Naive thymus-derived CD4-positive, alpha-beta T cell (primary cell): ENCODE measurements around the gene PTPRT. TPM values are rescaled to one million over a fixed set of nuclear protein-coding genes. Genes with fewer than 3 reads are reported as not detected.

ENCODE experiments used
- ATAC-seq: fragments of 150-1000 bp; cut with Tn5 transposase; 2 replicates; pipeline ENCODE4 v1.10.0; 2021; ENCODE audit warnings: mild to moderate bottlenecking, moderate library complexity
- CTCF ChIA-PET: fragments of 350-600 bp; sonication (Branson Sonifier 250); formaldehyde crosslinking; loops from one replicate; lab custom pipeline; 2021; ENCODE audit warnings: antibody characterized with exemption; lab: Charles Lee
- POLR2A ChIA-PET: fragments of 350-600 bp; sonication (Branson Sonifier 250); formaldehyde crosslinking; loops from one replicate; lab custom pipeline; 2021; ENCODE audit warnings: antibody characterized with exemption, inconsistent platforms; lab: Charles Lee
- DNase-seq, 9 donors: peaks; one replicate each; pipeline versions ENCODE4 v3.0.0 to v3.0.0-alpha.2; 2020 to 2022; ENCODE audit warnings: mixed read lengths in 1 of 9
- H3K27ac ChIP-seq: one replicate; pipeline ENCODE4 v1.7.0; 2013; ENCODE audit warnings: mild to moderate bottlenecking, low read depth, low read length, moderate library complexity
- H3K27me3 ChIP-seq, 2 donors: one replicate each; pipeline ENCODE4 v1.7.0; 2013; ENCODE audit warnings: low read length in 2 of 2, mild to moderate bottlenecking in 2 of 2, moderate library complexity in 2 of 2; ENCODE audit not compliant: control insufficient read depth in 2 of 2, insufficient read depth in 2 of 2
- H3K36me3 ChIP-seq, 3 experiments: 1 replicate in 2 of 3; 2 replicates in 1 of 3; pipeline ENCODE4 v1.7.0; 2013; ENCODE audit warnings: low read length in 3 of 3, mild to moderate bottlenecking in 3 of 3, moderate library complexity in 1 of 3; ENCODE audit not compliant: insufficient read depth in 3 of 3, control insufficient read depth in 2 of 3
- H3K4me1 ChIP-seq, 2 donors: one replicate each; pipeline ENCODE4 v1.7.0; 2013; ENCODE audit warnings: low read length in 2 of 2, mild to moderate bottlenecking in 2 of 2, moderate library complexity in 1 of 2; ENCODE audit not compliant: control insufficient read depth in 2 of 2, insufficient read depth in 2 of 2
- H3K4me3 ChIP-seq: 2 replicates; pipeline ENCODE4 v1.7.0; 2013; ENCODE audit warnings: mild to moderate bottlenecking, low read length
- H3K9me3 ChIP-seq, 3 experiments: 1 replicate in 2 of 3; 2 replicates in 1 of 3; pipeline ENCODE4 v1.7.0; 2013; ENCODE audit warnings: low read length in 3 of 3; ENCODE audit not compliant: control insufficient read depth in 2 of 3
- H3K27ac Mint-ChIP-seq, 9 donors: one replicate each; pipeline ENCODE4 v1.8.0; 2020 to 2022; ENCODE audit warnings: mixed read lengths in 9 of 9, mild to moderate bottlenecking in 8 of 9, moderate library complexity in 5 of 9, inconsistent platforms in 2 of 9
- H3K27me3 Mint-ChIP-seq, 5 donors: one replicate each; pipeline ENCODE4 v1.8.0; 2021 to 2022; ENCODE audit warnings: mixed read lengths in 5 of 5, mild to moderate bottlenecking in 1 of 5
- H3K36me3 Mint-ChIP-seq, 5 donors: one replicate each; pipeline ENCODE4 v1.8.0; 2020 to 2022; ENCODE audit warnings: mixed read lengths in 5 of 5, mild to moderate bottlenecking in 3 of 5, inconsistent platforms in 1 of 5
- H3K4me1 Mint-ChIP-seq, 7 donors: one replicate each; pipeline ENCODE4 v1.8.0; 2020 to 2022; ENCODE audit warnings: mixed read lengths in 7 of 7, mild to moderate bottlenecking in 3 of 7, inconsistent platforms in 1 of 7
- H3K4me3 Mint-ChIP-seq, 10 donors: one replicate each; pipeline ENCODE4 v1.8.0; 2020 to 2022; ENCODE audit warnings: mild to moderate bottlenecking in 10 of 10, mixed read lengths in 10 of 10, moderate library complexity in 6 of 10, inconsistent platforms in 2 of 10
- H3K9me3 Mint-ChIP-seq, 11 donors: one replicate each; pipeline ENCODE4 v1.8.0; 2020 to 2022; ENCODE audit warnings: mixed read lengths in 11 of 11, mild to moderate bottlenecking in 4 of 11, inconsistent platforms in 1 of 11, moderate library complexity in 1 of 11
- intact Hi-C, 2 donors: fragments of 100-400 bp; cut with micrococcal nuclease; formaldehyde crosslinking; loops; one replicate each; pipeline ENCODE4 v1.15.1; 2023
- polyA plus RNA-seq, 2 donors: library from polyadenylated mRNA; unstranded; fragments of 300-500 nt; fragmentation: Illumina TruSeq; gene quantifications; one replicate each; pipeline ENCODE4 v1.2.3, GENCODE V29; 2021
- total RNA-seq, 6 experiments: library from RNA in 5 of 6; stranded (reverse) in 5 of 6; gene quantifications; 1 replicate in 5 of 6; 2 replicates in 1 of 6; pipeline ENCODE4 v1.2.3 and lab custom pipeline; 2021 to 2026

PTPRT gene
- total and polyA plus RNA-seq, 7 experiments from 2014 or later: not detected

DNA sequence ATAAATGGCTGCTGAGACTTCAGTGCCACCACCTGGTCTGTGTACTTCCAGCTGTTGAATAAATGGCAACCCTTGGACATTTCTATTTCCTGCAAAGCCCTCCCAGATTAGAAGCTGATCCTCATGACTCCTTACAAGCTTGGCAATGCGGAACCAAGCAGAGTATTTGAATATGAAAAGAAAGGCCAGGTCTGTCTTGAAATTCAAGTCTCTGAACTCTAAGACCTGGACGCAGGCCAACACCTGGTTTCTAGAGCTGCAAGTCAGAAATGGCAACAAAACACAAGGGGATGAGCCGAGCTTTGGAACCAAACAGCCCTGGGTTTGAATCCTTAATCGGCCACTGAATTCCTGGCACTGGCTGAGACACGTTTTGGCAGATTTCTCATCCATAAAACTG, 353.4 kb downstream of the PTPRT start:
- no peaks in the 10 kb centered on the region for H3K36me3 Mint-ChIP-seq
- POLR2A ChIA-PET: no interaction called here
- intact Hi-C loops: no loop called here

DNA sequence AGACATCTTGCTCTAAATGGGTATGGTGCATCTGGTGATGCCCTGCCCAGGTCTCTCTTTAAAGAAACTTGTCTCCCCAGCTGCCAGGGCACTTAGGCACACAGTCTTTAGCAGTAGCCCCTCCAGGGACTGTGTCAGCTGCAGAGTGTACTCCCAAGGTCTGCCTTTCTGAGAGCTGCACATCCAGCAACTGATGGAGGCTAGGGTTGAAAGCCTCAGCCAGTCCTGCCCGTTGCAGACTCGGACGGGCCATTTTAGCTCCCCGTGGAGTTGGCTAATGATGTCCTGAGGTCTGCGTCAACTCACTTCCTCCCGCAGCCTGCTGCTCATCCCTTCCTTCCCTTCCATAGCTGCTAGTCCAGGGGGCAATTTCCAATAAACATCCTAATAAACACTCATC, 381.8 kb downstream of the PTPRT start:
- Histone ChIP-seq H3K36me3 (no peaks in the 10 kb centered on the region), H3K4me1 (no peaks in the 10 kb centered on the region), H3K4me3 (no peak overlapping the region), H3K27me3 (no peaks in the 10 kb centered on the region), H3K9me3 (no peaks in the 10 kb centered on the region), H3K27ac (no peak overlapping the region)
- Mint-ChIP-seq H3K9me3 (peaks cover 0 to 10% (median 8%) of the 10 kb centered on the region in 11 donors), H3K4me1 (no peaks in the 10 kb centered on the region), H3K27me3 (peaks cover 0 to 8% (median 0%) of the 10 kb centered on the region in 5 donors), H3K27ac (no peak overlapping the region), H3K4me3 (no peak overlapping the region), H3K36me3 (no peaks in the 10 kb centered on the region)
- ChIA-PET CTCF (no interaction called here), POLR2A (no interaction called here)
- intact Hi-C loops: no loop called here
- DNase-seq: no peak
- ATAC-seq: no peak

More for the DNA sequence above, 353.4 kb downstream of the PTPRT start:
- CTCF ChIA-PET: no interaction called here
- Mint-ChIP-seq H3K4me3 (no peak overlapping the region), H3K27me3 (peaks cover 0 to 7% (median 0%) of the 10 kb centered on the region in 5 donors), H3K9me3 (peaks cover 0 to 10% (median 3%) of the 10 kb centered on the region in 11 donors), H3K4me1 (no peaks in the 10 kb centered on the region), H3K27ac (no peak overlapping the region)
- Histone ChIP-seq H3K36me3 (no peaks in the 10 kb centered on the region), H3K4me1 (no peaks in the 10 kb centered on the region), H3K4me3 (no peak overlapping the region), H3K27ac (no peak overlapping the region), H3K27me3 (no peaks in the 10 kb centered on the region), H3K9me3 (no peaks in the 10 kb centered on the region)
- DNase-seq: no peak
- no peak for ATAC-seq

DNA sequence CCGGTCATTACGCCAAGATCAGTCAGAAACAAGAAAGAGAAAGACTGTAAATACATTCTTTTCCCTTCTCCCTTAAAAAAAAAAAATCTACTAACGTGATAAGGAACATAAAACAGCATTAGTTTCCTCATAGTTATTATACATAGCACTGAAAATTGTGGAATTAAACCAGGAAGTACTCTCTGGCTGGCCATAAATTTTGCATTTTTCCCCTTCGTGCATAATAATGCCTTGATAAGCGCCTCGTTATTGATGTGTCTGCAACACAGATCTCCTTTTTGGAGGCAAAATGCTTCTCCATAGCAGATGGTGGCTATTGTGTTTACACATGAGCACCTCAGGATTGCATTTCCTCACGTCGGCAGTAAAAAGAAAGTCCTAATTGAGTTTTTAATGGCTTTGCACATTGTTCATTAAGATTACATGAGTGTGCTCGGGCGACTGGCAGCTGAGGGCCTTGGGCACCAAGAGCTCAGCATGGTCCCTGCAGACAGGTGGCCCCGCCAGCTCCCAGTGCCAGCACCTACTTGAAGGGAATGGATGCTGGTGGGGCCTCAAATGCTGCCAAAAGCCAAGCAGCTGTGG, 394.5 kb downstream of the PTPRT start:
- POLR2A ChIA-PET: no interaction called here
- no peak for ATAC-seq
- H3K9me3 Mint-ChIP-seq: peaks cover 0 to 19% (median 5%) of the 10 kb centered on the region in 11 donors
- intact Hi-C loops: no loop called here
- H3K4me3 Mint-ChIP-seq: no peak overlapping the region
- Histone ChIP-seq H3K36me3 (no peaks in the 10 kb centered on the region), H3K4me3 (no peak overlapping the region), H3K27me3 (no peaks in the 10 kb centered on the region), H3K9me3 (no peaks in the 10 kb centered on the region), H3K27ac (no peak overlapping the region), H3K4me1 (no peaks in the 10 kb centered on the region)
- no peak overlapping the region for H3K27ac Mint-ChIP-seq
- DNase-seq: no peak
- no peaks in the 10 kb centered on the region for H3K4me1 Mint-ChIP-seq
- peaks cover 0 to 7% (median under 1%) of the 10 kb centered on the region in 5 donors for H3K27me3 Mint-ChIP-seq
- CTCF ChIA-PET: no interaction called here
- no peaks in the 10 kb centered on the region for H3K36me3 Mint-ChIP-seq

DNA sequence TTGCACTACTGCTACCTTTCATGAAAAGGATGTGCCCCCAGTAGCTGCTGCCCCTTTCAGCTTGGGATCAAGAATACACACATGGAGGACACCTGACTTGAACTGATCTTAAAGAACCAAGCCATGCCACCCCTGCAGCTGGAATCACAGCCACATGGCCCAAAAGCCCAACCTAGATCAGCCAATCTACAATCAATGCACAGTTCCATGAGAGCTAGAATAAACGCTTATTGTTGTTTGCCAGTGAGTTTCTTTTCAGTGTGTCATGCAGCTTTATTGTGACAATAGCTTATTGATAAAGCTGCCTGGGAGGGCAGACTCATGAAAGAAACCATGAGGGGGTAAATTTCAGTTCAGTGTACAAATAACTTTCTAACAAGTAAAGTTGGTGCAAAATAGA, 397.7 kb downstream of the PTPRT start:
- intact Hi-C loops: no loop called here
- no peaks in the 10 kb centered on the region for H3K4me1 Mint-ChIP-seq
- H3K4me3 Mint-ChIP-seq: no peak overlapping the region
- DNase-seq (no peak), ATAC-seq (no peak)
- H3K9me3 Mint-ChIP-seq: peaks cover 0 to 17% (median 1%) of the 10 kb centered on the region in 11 donors
- CTCF ChIA-PET: no interaction called here
- no peak overlapping the region for H3K27ac Mint-ChIP-seq
- no peak overlapping the region for H3K4me3 ChIP-seq
- H3K36me3 Mint-ChIP-seq: no peaks in the 10 kb centered on the region
- peaks cover 0 to 14% (median 7%) of the 10 kb centered on the region in 5 donors for H3K27me3 Mint-ChIP-seq
- H3K27me3 ChIP-seq: no peaks in the 10 kb centered on the region
- POLR2A ChIA-PET: no interaction called here
- H3K36me3 ChIP-seq: no peaks in the 10 kb centered on the region
- no peaks in the 10 kb centered on the region for H3K4me1 ChIP-seq
- H3K27ac ChIP-seq: no peak overlapping the region
- no peaks in the 10 kb centered on the region for H3K9me3 ChIP-seq

DNA sequence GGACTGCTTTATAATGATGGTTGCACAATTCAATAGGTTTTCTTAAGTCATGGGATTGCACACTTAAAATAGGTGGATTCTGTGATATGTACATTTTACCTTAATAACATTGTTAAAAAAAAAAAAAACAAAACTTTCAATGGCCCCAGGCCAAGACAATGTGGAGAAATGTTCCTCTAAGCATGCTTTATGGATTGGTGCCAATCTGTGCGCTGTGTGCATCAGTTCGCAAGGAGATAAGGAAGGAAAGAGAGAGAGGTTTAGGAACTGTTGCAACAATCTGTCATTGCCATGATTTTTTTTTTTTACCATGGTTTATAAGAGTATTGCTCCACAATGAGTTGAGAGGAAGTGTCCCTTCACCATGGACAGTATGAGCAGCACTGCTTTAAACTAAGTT, 399.6 kb downstream of the PTPRT start:
- intact Hi-C loops: no loop called here
- ATAC-seq (no peak), DNase-seq (no peak)
- Mint-ChIP-seq H3K27ac (no peak overlapping the region), H3K27me3 (peaks cover 0 to 14% (median 7%) of the 10 kb centered on the region in 5 donors), H3K36me3 (no peaks in the 10 kb centered on the region), H3K9me3 (peaks cover 0 to 12% (median 0%) of the 10 kb centered on the region in 11 donors), H3K4me1 (no peaks in the 10 kb centered on the region), H3K4me3 (no peak overlapping the region)
- Histone ChIP-seq H3K4me3 (no peak overlapping the region), H3K9me3 (no peaks in the 10 kb centered on the region), H3K4me1 (no peaks in the 10 kb centered on the region), H3K27ac (no peak overlapping the region), H3K27me3 (no peaks in the 10 kb centered on the region), H3K36me3 (no peaks in the 10 kb centered on the region)
- CTCF ChIA-PET: no interaction called here
- POLR2A ChIA-PET: no interaction called here

- no peak for ATAC-seq
Measured at GRCh38 chr20:42788707-42789106, 401.0 kb downstream of the PTPRT start.

GRCh38 chr20:42785041-42785440, 404.7 kb downstream of the PTPRT start:
- Mint-ChIP-seq H3K36me3 (no peaks in the 10 kb centered on the region), H3K27me3 (peaks cover 0 to 8% (median 0%) of the 10 kb centered on the region in 5 donors), H3K9me3 (peaks cover 0 to 11% (median 5%) of the 10 kb centered on the region in 11 donors), H3K4me3 (no peak overlapping the region), H3K4me1 (no peaks in the 10 kb centered on the region), H3K27ac (no peak overlapping the region)
- no peak overlapping the region for H3K4me3 ChIP-seq
- no peaks in the 10 kb centered on the region for H3K36me3 ChIP-seq
- intact Hi-C loops: no loop called here
- ChIA-PET POLR2A (no interaction called here), CTCF (no interaction called here)
- DNase-seq (no peak), ATAC-seq (no peak)
- no peaks in the 10 kb centered on the region for H3K4me1 ChIP-seq
- no peak overlapping the region for H3K27ac ChIP-seq
- no peaks in the 10 kb centered on the region for H3K27me3 ChIP-seq
- no peaks in the 10 kb centered on the region for H3K9me3 ChIP-seq

More at GRCh38 chr20:42788707-42789106, 401.0 kb downstream of the PTPRT start:
- H3K27ac Mint-ChIP-seq: no peak overlapping the region
- H3K36me3 ChIP-seq: no peaks in the 10 kb centered on the region
- no peak overlapping the region for H3K4me3 Mint-ChIP-seq
- CTCF ChIA-PET: no interaction called here
- peaks cover 0 to 14% (median 7%) of the 10 kb centered on the region in 5 donors for H3K27me3 Mint-ChIP-seq
- POLR2A ChIA-PET: no interaction called here
- no peaks in the 10 kb centered on the region for H3K27me3 ChIP-seq
- intact Hi-C loops: no loop called here
- H3K4me3 ChIP-seq: no peak overlapping the region
- no peak overlapping the region for H3K27ac ChIP-seq
- no peak for DNase-seq
- H3K4me1 ChIP-seq: no peaks in the 10 kb centered on the region
- no peaks in the 10 kb centered on the region for H3K4me1 Mint-ChIP-seq
- no peaks in the 10 kb centered on the region for H3K9me3 ChIP-seq
- H3K9me3 Mint-ChIP-seq: peaks cover 0 to 12% (median 2%) of the 10 kb centered on the region in 11 donors
- H3K36me3 Mint-ChIP-seq: no peaks in the 10 kb centered on the region
